ENCODE measurements around the gene ADGRV1.
"Not testable (repeated sequence)": the region's sequence is repeated elsewhere in the genome, so short reads cannot be mapped to it uniquely, and the experiment has no call there.

Gene ADGRV1

GRCh38 chr5:90916947-90917800 is 358.6 kb downstream of the ADGRV1 start:
- no peak for FAIRE-seq

- FAIRE-seq: no peak
Observed at GRCh38 chr5:90917928-90918668, 359.5 kb downstream of the ADGRV1 start.

- no peak for FAIRE-seq
Observed at GRCh38 chr5:90921418-90921973, 362.9 kb downstream of the ADGRV1 start.

- FAIRE-seq: not testable (repeated sequence)
Observed at GRCh38 chr5:90924222-90924621, 365.6 kb downstream of the ADGRV1 start.

GRCh38 chr5:90929013-90929839 is 370.6 kb downstream of the ADGRV1 start:
- FAIRE-seq: not testable (repeated sequence)

- FAIRE-seq: no peak
Observed at GRCh38 chr5:90930062-90930461, 371.5 kb downstream of the ADGRV1 start.

- FAIRE-seq: no peak
Observed at GRCh38 chr5:90930756-90931431, 372.3 kb downstream of the ADGRV1 start.

GRCh38 chr5:90932052-90932699 is 373.6 kb downstream of the ADGRV1 start:
- FAIRE-seq: peak; percentile 96

- peak; percentile 79 for FAIRE-seq
Observed at GRCh38 chr5:90933298-90933697, 374.7 kb downstream of the ADGRV1 start.

- FAIRE-seq: no peak
Observed at GRCh38 chr5:90934091-90934719, 375.6 kb downstream of the ADGRV1 start.

GRCh38 chr5:90934738-90935137 is 376.1 kb downstream of the ADGRV1 start:
- FAIRE-seq: no peak

- FAIRE-seq: peak; percentile 11
Observed at GRCh38 chr5:90939211-90939610, 380.6 kb downstream of the ADGRV1 start.

GRCh38 chr5:90940227-90940995 is 381.8 kb downstream of the ADGRV1 start:
- FAIRE-seq: peak; percentile 70

GRCh38 chr5:90941002-90941720 is 382.6 kb downstream of the ADGRV1 start:
- peak; percentile 46 for FAIRE-seq

- no peak for FAIRE-seq
Observed at GRCh38 chr5:90944116-90944515, 385.5 kb downstream of the ADGRV1 start.

- no peak for FAIRE-seq
Observed at GRCh38 chr5:90947667-90948066, 389.1 kb downstream of the ADGRV1 start.

- no peak for FAIRE-seq
Observed at GRCh38 chr5:90948969-90949368, 390.4 kb downstream of the ADGRV1 start.

GRCh38 chr5:90949469-90950358 is 391.1 kb downstream of the ADGRV1 start:
- no peak for FAIRE-seq
